Measurements from ENCODE around the gene GOLGA1.

- TF ChIP-seq CTCF (IDR thresholded peaks at IDR 0.05; ENCODE audit: low read depth, low read length) (no peak), EZH2phosphoT487 (IDR thresholded peaks at IDR 0.05; ENCODE audit: low read depth) (no peak)
These were observed 43.1 kb downstream of the GOLGA1 start for GRCh38 chr9:124897570-124898460.
